Calu3 (cell line): Measurements from ENCODE around the gene HSPH1. TPM values are rescaled to one million over a fixed set of nuclear protein-coding genes. Genes with fewer than 3 reads are reported as not detected.

Experiments
- BruUV-seq: library from RNA; stranded (reverse); fragments of 400-500 nt; replicated peaks from 2 replicates; lab custom pipeline; 2021; lab: Mats Ljungman, UMichigan
- CTCF ChIA-PET: fragments of 300-600 bp; sonication (Branson Sonifier 250); formaldehyde crosslinking; loops from one replicate; lab custom pipeline; 2022; ENCODE audit warnings: antibody characterized with exemption; lab: Charles Lee
- DNase-seq: peaks from one replicate; pipeline ENCODE4 v3.0.0; 2022
- H3K27ac Mint-ChIP-seq: one replicate; pipeline ENCODE4 v1.8.0; 2022; ENCODE audit warnings: mixed read lengths; ENCODE audit not compliant: unreplicated experiment
- H3K27me3 Mint-ChIP-seq: one replicate; pipeline ENCODE4 v1.8.0; 2022; ENCODE audit warnings: mixed read lengths; ENCODE audit not compliant: unreplicated experiment
- H3K36me3 Mint-ChIP-seq: one replicate; pipeline ENCODE4 v1.8.0; 2022; ENCODE audit warnings: mild to moderate bottlenecking, moderate library complexity, mixed read lengths; ENCODE audit not compliant: insufficient read depth, unreplicated experiment
- H3K4me1 Mint-ChIP-seq: one replicate; pipeline ENCODE4 v1.8.0; 2022; ENCODE audit warnings: mild to moderate bottlenecking, low read depth, mixed read lengths; ENCODE audit not compliant: unreplicated experiment
- H3K4me3 Mint-ChIP-seq: one replicate; pipeline ENCODE4 v1.8.0; 2022; ENCODE audit warnings: mild to moderate bottlenecking, low read depth, moderate library complexity, mixed read lengths; ENCODE audit not compliant: unreplicated experiment
- H3K9me3 Mint-ChIP-seq: one replicate; pipeline ENCODE4 v1.8.0; 2022; ENCODE audit warnings: low read depth, mixed read lengths; ENCODE audit not compliant: unreplicated experiment
- intact Hi-C: fragments of 100-400 bp; cut with micrococcal nuclease; formaldehyde crosslinking; loops from one replicate; pipeline ENCODE4 v1.10.0; 2022; ENCODE audit not compliant: unreplicated experiment
- total RNA-seq: library from RNA; stranded (reverse); gene quantifications from 2 replicates; pipeline ENCODE4 v1.2.3, GENCODE V29; 2022
- TF ChIP-seq, protein P1 (sequence below): fragments of 200-600 bp; IDR thresholded peaks from one replicate; pipeline ENCODE4 v1.8.0; 2022; ENCODE audit warnings: antibody characterized with exemption; ENCODE audit not compliant: unreplicated experiment

The HSPH1 gene
- total RNA-seq, 1 experiment from 2014 or later: 216 TPM

DNA sequence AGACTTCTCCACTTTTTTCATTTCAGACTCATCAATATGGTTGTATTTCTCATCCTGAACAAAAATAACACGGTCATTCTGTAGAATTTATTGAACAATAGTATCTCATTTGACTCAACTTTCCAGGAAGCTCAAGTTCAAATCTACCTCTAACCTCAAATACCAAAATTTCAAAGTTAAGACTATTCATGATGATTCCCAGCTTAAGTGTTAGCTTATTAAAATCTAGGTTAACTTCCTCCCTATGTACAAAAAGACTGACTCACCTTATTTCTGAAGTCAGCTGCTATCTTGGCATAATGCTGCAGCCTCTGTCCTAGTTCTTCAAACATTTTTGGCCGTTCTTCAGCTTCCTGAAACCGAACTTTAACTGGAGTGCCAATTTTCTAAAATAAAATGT lies 23.2 kb downstream of the HSPH1 start:
- no peak for DNase-seq
- H3K36me3 Mint-ChIP-seq: peaks cover 51% of the 10 kb centered on the region
- TF ChIP-seq, protein P1, sequence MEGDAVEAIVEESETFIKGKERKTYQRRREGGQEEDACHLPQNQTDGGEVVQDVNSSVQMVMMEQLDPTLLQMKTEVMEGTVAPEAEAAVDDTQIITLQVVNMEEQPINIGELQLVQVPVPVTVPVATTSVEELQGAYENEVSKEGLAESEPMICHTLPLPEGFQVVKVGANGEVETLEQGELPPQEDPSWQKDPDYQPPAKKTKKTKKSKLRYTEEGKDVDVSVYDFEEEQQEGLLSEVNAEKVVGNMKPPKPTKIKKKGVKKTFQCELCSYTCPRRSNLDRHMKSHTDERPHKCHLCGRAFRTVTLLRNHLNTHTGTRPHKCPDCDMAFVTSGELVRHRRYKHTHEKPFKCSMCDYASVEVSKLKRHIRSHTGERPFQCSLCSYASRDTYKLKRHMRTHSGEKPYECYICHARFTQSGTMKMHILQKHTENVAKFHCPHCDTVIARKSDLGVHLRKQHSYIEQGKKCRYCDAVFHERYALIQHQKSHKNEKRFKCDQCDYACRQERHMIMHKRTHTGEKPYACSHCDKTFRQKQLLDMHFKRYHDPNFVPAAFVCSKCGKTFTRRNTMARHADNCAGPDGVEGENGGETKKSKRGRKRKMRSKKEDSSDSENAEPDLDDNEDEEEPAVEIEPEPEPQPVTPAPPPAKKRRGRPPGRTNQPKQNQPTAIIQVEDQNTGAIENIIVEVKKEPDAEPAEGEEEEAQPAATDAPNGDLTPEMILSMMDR: no peak
- H3K4me1 Mint-ChIP-seq: no peaks in the 10 kb centered on the region
- H3K9me3 Mint-ChIP-seq: no peaks in the 10 kb centered on the region
- CTCF ChIA-PET: no interaction called here
- BruUV-seq: no TSS peak
- no peak overlapping the region for H3K27ac Mint-ChIP-seq
- intact Hi-C loops: no loop called here
- no peaks in the 10 kb centered on the region for H3K27me3 Mint-ChIP-seq
- H3K4me3 Mint-ChIP-seq: no peak overlapping the region

DNA sequence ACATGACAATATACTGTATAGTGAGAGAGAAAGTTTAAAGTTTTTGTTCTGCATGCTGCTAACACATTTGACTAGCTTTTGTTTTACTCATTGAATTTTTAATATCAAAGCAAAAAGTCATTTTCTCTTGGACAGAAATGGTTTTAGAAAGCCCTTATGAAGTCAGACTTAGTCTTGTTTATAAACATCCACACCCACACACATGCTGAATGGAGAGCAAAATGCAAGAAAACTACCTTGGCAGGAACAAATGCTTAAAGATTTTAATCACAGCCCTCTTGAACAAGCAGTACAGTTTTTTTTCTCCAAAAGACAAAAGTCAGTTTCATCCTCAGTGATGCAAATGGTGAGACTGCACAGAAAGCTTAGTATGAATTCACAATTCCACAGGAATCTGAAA lies 25.0 kb downstream of the HSPH1 start:
- H3K27ac Mint-ChIP-seq: no peak overlapping the region
- BruUV-seq: TSS peak; percentile 78
- CTCF ChIA-PET: no interaction called here
- no peak for DNase-seq
- H3K27me3 Mint-ChIP-seq: no peaks in the 10 kb centered on the region
- peaks cover 52% of the 10 kb centered on the region for H3K36me3 Mint-ChIP-seq
- TF ChIP-seq, protein P1: no peak
- no peak overlapping the region for H3K4me3 Mint-ChIP-seq
- intact Hi-C loops: no loop called here
- no peaks in the 10 kb centered on the region for H3K9me3 Mint-ChIP-seq
- no peaks in the 10 kb centered on the region for H3K4me1 Mint-ChIP-seq

DNA sequence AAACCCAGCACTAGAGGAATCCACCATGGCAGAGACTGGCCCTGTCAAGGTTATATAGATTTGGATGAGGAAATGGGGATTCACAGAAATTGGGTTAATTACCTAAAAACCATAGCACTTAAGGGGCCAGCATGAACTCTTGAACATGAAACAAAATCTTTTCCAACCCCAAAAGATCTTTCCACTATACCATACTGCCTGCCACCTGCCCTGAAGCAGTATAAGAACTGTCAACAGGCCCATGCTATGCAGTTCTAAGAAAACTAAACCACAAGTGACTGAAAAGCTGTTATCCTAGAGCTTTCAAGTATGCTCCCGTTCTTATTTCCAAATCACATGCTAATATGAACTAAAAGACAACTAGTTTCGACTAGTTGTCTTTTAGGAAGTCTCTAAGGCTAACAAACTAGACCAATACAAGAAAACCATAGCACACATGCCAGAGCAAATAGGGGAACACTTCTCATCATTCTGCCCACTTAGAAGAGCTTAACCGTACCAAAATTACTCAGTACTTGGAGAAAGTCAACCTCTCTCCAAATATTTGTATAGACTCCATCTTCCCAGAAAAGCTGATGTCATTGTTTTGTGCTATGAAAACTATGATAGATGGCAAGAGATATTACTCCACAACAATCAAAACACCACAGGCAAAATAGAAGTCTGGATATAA lies 27.5 kb downstream of the HSPH1 start:
- H3K9me3 Mint-ChIP-seq: no peaks in the 10 kb centered on the region
- H3K27me3 Mint-ChIP-seq: peaks cover 3% of the 10 kb centered on the region
- TF ChIP-seq, protein P1: no peak
- BruUV-seq: no TSS peak
- CTCF ChIA-PET: no interaction called here
- DNase-seq: no peak
- peaks cover 39% of the 10 kb centered on the region for H3K36me3 Mint-ChIP-seq
- no peak overlapping the region for H3K27ac Mint-ChIP-seq
- no peak overlapping the region for H3K4me3 Mint-ChIP-seq
- intact Hi-C loops: no loop called here
- H3K4me1 Mint-ChIP-seq: no peaks in the 10 kb centered on the region

DNA sequence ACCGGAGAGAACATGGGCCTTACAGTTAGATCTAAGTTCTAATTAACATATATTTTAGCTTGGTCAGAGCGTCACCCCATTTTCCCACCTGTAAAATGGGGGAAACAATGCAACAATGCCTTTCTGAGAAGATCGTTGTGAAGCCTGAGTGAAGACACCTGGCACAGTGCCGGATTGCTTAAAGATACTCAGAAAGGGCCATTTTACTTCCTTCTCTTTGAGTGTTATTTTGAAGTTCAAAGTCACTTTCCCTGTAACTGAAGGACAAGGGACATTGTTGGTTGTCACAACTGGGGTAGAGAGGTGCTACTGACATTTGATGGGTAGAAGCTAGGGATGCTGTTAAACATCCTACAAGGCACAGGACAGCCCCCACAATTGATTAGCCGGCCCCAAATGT lies 28.1 kb downstream of the HSPH1 start:
- Mint-ChIP-seq H3K4me3 (no peak overlapping the region), H3K36me3 (peaks cover 33% of the 10 kb centered on the region), H3K9me3 (no peaks in the 10 kb centered on the region), H3K27ac (no peak overlapping the region), H3K4me1 (no peaks in the 10 kb centered on the region), H3K27me3 (peaks cover 8% of the 10 kb centered on the region)
- TF ChIP-seq, protein P1: no peak
- CTCF ChIA-PET: no interaction called here
- intact Hi-C loops: no loop called here
- BruUV-seq: no TSS peak
- no peak for DNase-seq
